Ovary (tissue), 9 donors: Measurements from ENCODE around the gene XPO1. TPM values are rescaled to one million over a fixed set of nuclear protein-coding genes. Genes with fewer than 3 reads are reported as not detected.
"Not testable (repeated sequence)": the region's sequence is repeated elsewhere in the genome, so short reads cannot be mapped to it uniquely, and the experiment has no call there.

ENCODE experiments used
- DNase-seq, 5 donors: peaks; one replicate each; pipeline ENCODE4 v3.0.0-alpha.2; 2019 to 2020
- H3K27ac ChIP-seq, 2 donors: fragments of 200-600 bp; one replicate each; pipeline versions ENCODE4 v1.5.1 to v1.8.0; 2019 to 2022
- H3K27me3 ChIP-seq: fragments of 200-600 bp; one replicate; pipeline ENCODE4 v1.8.0; 2022
- H3K36me3 ChIP-seq: fragments of 200-600 bp; sonication (generic); one replicate; pipeline ENCODE4 v1.5.1; 2019
- H3K4me1 ChIP-seq: one replicate; pipeline ENCODE4 v1.8.1; 2013; ENCODE audit warnings: mild to moderate bottlenecking, moderate library complexity; ENCODE audit not compliant: insufficient read depth
- H3K4me3 ChIP-seq: fragments of 200-600 bp; sonication (generic); one replicate; pipeline ENCODE4 v1.5.1; 2017
- H3K9me3 ChIP-seq, 2 donors: fragments of 200-600 bp in 1 of 2; sonication (generic) in 1 of 2; one replicate each; pipeline versions ENCODE4 v1.5.1 to v1.8.1; 2013 to 2019; ENCODE audit warnings: mild to moderate bottlenecking in 1 of 2, moderate library complexity in 1 of 2
- CTCF ChIP-seq, 3 donors: fragments of 450-650 bp in 2 of 3; fragments of 200-600 bp in 1 of 3; IDR thresholded peaks; one replicate each; pipeline versions ENCODE4 v1.5.1 to v1.8.0; 2016 to 2022; ENCODE audit warnings: antibody characterized with exemption in 3 of 3, mild to moderate bottlenecking in 1 of 3
- EP300 ChIP-seq: sonication (generic); formaldehyde crosslinking; IDR thresholded peaks from one replicate; pipeline ENCODE4 v1.6.1; 2017; ENCODE audit warnings: antibody characterized with exemption
- POLR2A ChIP-seq: fragments of 450-650 bp; IDR thresholded peaks from one replicate; pipeline ENCODE4 v1.6.1; 2017; ENCODE audit warnings: antibody characterized with exemption, mild to moderate bottlenecking, moderate library complexity
- WGBS, 3 donors: extraction: QIAGEN DNeasy Blood & Tissue Kit in 1 of 3; methylation state at CpG; one replicate each; pipeline versions ENCODE4 v1.1.5 to v1.1.7; 2013 to 2017; 5-methylcytosine and 5-hydroxymethylcytosine counted together
- intact Hi-C, 4 donors: fragments of 100-400 bp; cut with DNase I; formaldehyde crosslinking; loops; one replicate each; pipeline versions ENCODE4 v1.11.0 to v1.15.1; 2022 to 2023
- polyA plus RNA-seq, 2 donors: library from polyadenylated mRNA; stranded (reverse); fragments of 200-250 nt in 1 of 2; fragments of 350-450 nt in 1 of 2; fragmentation: Illumina TruSeq in 1 of 2; extraction: RNeasy Lipid Tissue Mini Kit (QIAGEN cat#74804) in 1 of 2; gene quantifications; one replicate each; pipeline ENCODE4 v1.2.3, GENCODE V29; 2013 to 2014
- total RNA-seq, 7 donors: library from RNA; depleted of rRNA in 2 of 7; stranded (reverse); fragments of >200 nt in 2 of 7; fragmentation: NEBNext Ultra II Directional in 3 of 7; extraction: Animal tissue kit (Norgen Biotek cat#: 25700) in 3 of 7; gene quantifications; one replicate each; pipeline versions ENCODE4 v1.1.0 to v1.2.4, GENCODE V29; 2016 to 2023
- donor health status: DM: no; HTN: no; CAD: no; lungs with moderate emphysema.
- donor health status: DM: no; HTN: no; CAD: no.
- donor health status: Bipolar disorder and iron deficiency.
- donor health status: DM: yes; HTN: yes; CAD: no.
- donor health status: DM: no; HTN: no; CAD: no.
- donor health status: DM: yes; HTN: yes; CAD: no.

XPO1 gene
- total and polyA plus RNA-seq, 9 donors, result 48.0 to 211 (median 99.4) TPM

- Histone ChIP-seq H3K27me3 (no peaks in the 10 kb centered on the region), H3K9me3 (no peaks in the 10 kb centered on the region), H3K27ac (no peak overlapping the region), H3K4me3 (no peak overlapping the region), H3K36me3 (no peaks in the 10 kb centered on the region), H3K4me1 (no peaks in the 10 kb centered on the region)
- DNase-seq, result no peak
- 46 to 67% (median 61%) methylated on average over 2 of the region's 2 CpGs for WGBS, 3 donors
- intact Hi-C loops, result no loop called here
- TF ChIP-seq CTCF (IDR thresholded peaks at IDR 0.05), result no peak
- no peak for TF ChIP-seq POLR2A
- TF ChIP-seq EP300, result no peak
Measured at GRCh38 chr2:61493523-61493942, 44.6 kb downstream of the XPO1 start.

GRCh38 chr2:61492476-61492875, 45.7 kb downstream of the XPO1 start:
- H3K4me1 ChIP-seq, result no peaks in the 10 kb centered on the region
- H3K4me3 ChIP-seq, result no peak overlapping the region
- TF ChIP-seq POLR2A (no peak), CTCF (IDR thresholded peaks at IDR 0.05) (no peak), EP300 (no peak)
- H3K36me3 ChIP-seq, result no peaks in the 10 kb centered on the region
- intact Hi-C loops, result no loop called here
- H3K27ac ChIP-seq, result no peak overlapping the region
- DNase-seq, result no peak
- 89 to 92% (median 90%) methylated on average over 2 of the region's 2 CpGs for WGBS, 3 donors
- no peaks in the 10 kb centered on the region for H3K27me3 ChIP-seq
- H3K9me3 ChIP-seq, result no peaks in the 10 kb centered on the region

GRCh38 chr2:61485281-61485680, 52.9 kb downstream of the XPO1 start:
- no peak for DNase-seq
- H3K36me3 ChIP-seq, result no peaks in the 10 kb centered on the region
- no peaks in the 10 kb centered on the region for H3K4me1 ChIP-seq
- H3K27ac ChIP-seq, result no peak overlapping the region
- H3K4me3 ChIP-seq, result no peak overlapping the region
- WGBS, 3 donors, result 94 to 98% (median 96%) methylated on average over 5 of the region's 5 CpGs
- H3K9me3 ChIP-seq, result no peaks in the 10 kb centered on the region
- TF ChIP-seq EP300 (no peak), POLR2A (no peak), CTCF (IDR thresholded peaks at IDR 0.05) (no peak)
- intact Hi-C loops, result no loop called here
- H3K27me3 ChIP-seq, result no peaks in the 10 kb centered on the region

GRCh38 chr2:61478086-61478485, 60.1 kb downstream of the XPO1 start:
- intact Hi-C loops, result loop anchor here in 2 of 4 donors (10.0 kb wide), 2 partner anchors 57 to 277 kb away; partner anchors contain the start of gene XPO1 (in 1 of the 2)
- DNase-seq, result no peak
- Histone ChIP-seq H3K4me1 (peaks cover 4% of the 10 kb centered on the region), H3K27me3 (no peaks in the 10 kb centered on the region), H3K9me3 (no peaks in the 10 kb centered on the region), H3K36me3 (no peaks in the 10 kb centered on the region), H3K4me3 (no peak overlapping the region), H3K27ac (no peak overlapping the region)
- 78 to 85% (median 80%) methylated on average over 6 of the region's 6 CpGs for WGBS, 3 donors
- TF ChIP-seq POLR2A, result no peak
- TF ChIP-seq EP300, result no peak
- TF ChIP-seq CTCF (IDR thresholded peaks at IDR 0.05), result no peak

- H3K27ac ChIP-seq, H3K36me3 ChIP-seq, H3K4me3 ChIP-seq, DNase-seq, H3K4me1 ChIP-seq, H3K9me3 ChIP-seq, H3K27me3 ChIP-seq: not testable (repeated sequence)
- intact Hi-C loops, result loop anchor here in 2 of 4 donors (10.0 kb wide), 2 partner anchors 58 to 278 kb away; partner anchors contain the start of gene XPO1 (in 1 of the 2)
- WGBS, 3 donors, result 94 to 97% (median 96%) methylated on average over 12 of the region's 12 CpGs
Measured at GRCh38 chr2:61476929-61477589, 61.1 kb downstream of the XPO1 start.
